Natural killer cell (primary cell): ENCODE results near the gene ZNF692. TPM values are rescaled to one million over a fixed set of nuclear protein-coding genes. Genes with fewer than 3 reads are reported as not detected.
A peak's percentile ranks its signal among the peaks of the same experiment; 100 is the strongest.

Experiments used
- ATAC-seq, 3 donors: fragments of 150-1000 bp in 2 of 3; fragments of 200-7000 bp in 1 of 3; cut with Tn5 transposase; 1 replicate in 1 of 3; 2 replicates in 2 of 3; pipeline ENCODE4 v1.10.0; 2021; ENCODE audit warnings: mild to moderate bottlenecking in 2 of 3, moderate library complexity in 2 of 3
- DNase-seq, 2 donors: peaks; one replicate each; pipeline versions ENCODE4 v3.0.0 to v3.0.0-alpha.2; 2013 to 2021; ENCODE audit warnings: mixed read lengths in 1 of 2
- H3K27ac ChIP-seq: one replicate; pipeline ENCODE4 v1.5.1; 2013; ENCODE audit warnings: mild to moderate bottlenecking, low read length
- H3K27me3 ChIP-seq: one replicate; pipeline ENCODE4 v1.6.1; 2013; ENCODE audit warnings: low read length; ENCODE audit not compliant: control insufficient read depth, insufficient read depth
- H3K36me3 ChIP-seq: one replicate; pipeline ENCODE4 v1.6.1; 2013; ENCODE audit warnings: low read length; ENCODE audit not compliant: control insufficient read depth, insufficient read depth
- H3K4me1 ChIP-seq: one replicate; pipeline ENCODE4 v1.6.1; 2013; ENCODE audit warnings: low read length; ENCODE audit not compliant: control insufficient read depth, insufficient read depth
- H3K4me3 ChIP-seq: one replicate; pipeline ENCODE4 v1.5.1; 2013; ENCODE audit warnings: low read length
- H3K9me3 ChIP-seq: one replicate; pipeline ENCODE4 v1.6.1; 2013; ENCODE audit warnings: low read length; ENCODE audit not compliant: control insufficient read depth, insufficient read depth
- H3K27ac Mint-ChIP-seq, 2 donors: one replicate each; pipeline ENCODE4 v1.8.0; 2022; ENCODE audit warnings: mild to moderate bottlenecking in 2 of 2, mixed read lengths in 2 of 2, moderate library complexity in 1 of 2
- H3K27me3 Mint-ChIP-seq, 2 donors: one replicate each; pipeline ENCODE4 v1.8.0; 2022; ENCODE audit warnings: low read depth in 2 of 2, mixed read lengths in 2 of 2
- H3K36me3 Mint-ChIP-seq: one replicate; pipeline ENCODE4 v1.8.0; 2022; ENCODE audit warnings: mixed read lengths
- H3K4me1 Mint-ChIP-seq, 2 donors: one replicate each; pipeline ENCODE4 v1.8.0; 2022; ENCODE audit warnings: mixed read lengths in 2 of 2
- H3K4me3 Mint-ChIP-seq: one replicate; pipeline ENCODE4 v1.8.0; 2022; ENCODE audit warnings: mild to moderate bottlenecking, moderate library complexity, mixed read lengths
- H3K9me3 Mint-ChIP-seq, 2 donors: one replicate each; pipeline ENCODE4 v1.8.0; 2022; ENCODE audit warnings: mixed read lengths in 2 of 2
- WGBS: methylation state at CpG from one replicate; pipeline ENCODE4 v1.1.7; 2013; ENCODE audit warnings: missing lambda C conversion rate; ENCODE audit not compliant: insufficient coverage; 5-methylcytosine and 5-hydroxymethylcytosine counted together
- intact Hi-C: fragments of 100-400 bp; cut with micrococcal nuclease; formaldehyde crosslinking; loops from one replicate; pipeline ENCODE4 v1.14.2; 2022
- total RNA-seq, 4 donors: library from RNA; stranded (reverse); fragments of 120-200 nt in 1 of 4; gene quantifications; one replicate each; pipeline versions ENCODE4 v1.2.3 to v1.2.4, GENCODE V29; 2013 to 2022
- TF ChIP-seq, protein P1 (sequence below): fragments of 200-600 bp; IDR thresholded peaks from one replicate; pipeline ENCODE4 v1.8.0; 2022; ENCODE audit warnings: antibody characterized with exemption

The ZNF692 gene
- total RNA-seq, 3 donors from 2014 or later (not counting 1 experiment from before 2014, with no cell fraction given) = 50.4 to 58.7 (median 52.3) TPM

DNA sequence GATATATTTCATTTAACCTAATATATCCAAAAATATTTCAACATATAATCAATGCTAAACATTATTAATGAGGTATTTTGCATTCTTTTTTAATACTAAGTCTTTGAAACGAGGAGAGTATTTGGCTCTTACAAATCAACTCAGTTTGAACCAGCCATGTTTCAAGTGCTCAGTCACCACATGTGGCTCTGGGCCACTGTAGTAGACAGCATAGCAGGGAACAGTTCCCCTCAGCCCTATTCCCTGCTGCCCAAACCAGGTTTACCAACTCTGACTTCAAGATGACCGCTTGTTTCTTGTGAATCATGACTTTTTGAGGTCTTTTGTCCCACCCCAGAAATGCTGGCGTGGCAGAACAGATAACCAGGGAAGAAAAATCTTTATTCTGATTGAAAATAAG lies 15.2 kb downstream of the ZNF692 start:
- intact Hi-C loops = no loop called here
- H3K36me3 Mint-ChIP-seq = no peaks in the 10 kb centered on the region
- no peak overlapping the region for H3K27ac Mint-ChIP-seq
- Histone ChIP-seq H3K9me3 (no peaks in the 10 kb centered on the region), H3K4me1 (peaks cover 16% of the 10 kb centered on the region), H3K4me3 (no peak overlapping the region), H3K27ac (no peak overlapping the region), H3K36me3 (peaks cover 38% of the 10 kb centered on the region), H3K27me3 (no peaks in the 10 kb centered on the region)
- H3K9me3 Mint-ChIP-seq = no peaks in the 10 kb centered on the region
- 98% methylated on average over 2 of the region's 3 CpGs for WGBS
- peaks cover 10 to 27% of the 10 kb centered on the region in 2 donors for H3K4me1 Mint-ChIP-seq
- ATAC-seq (no peak), DNase-seq (no peak)
- no peak overlapping the region for H3K4me3 Mint-ChIP-seq
- no peaks in the 10 kb centered on the region for H3K27me3 Mint-ChIP-seq
- TF ChIP-seq, protein P1, sequence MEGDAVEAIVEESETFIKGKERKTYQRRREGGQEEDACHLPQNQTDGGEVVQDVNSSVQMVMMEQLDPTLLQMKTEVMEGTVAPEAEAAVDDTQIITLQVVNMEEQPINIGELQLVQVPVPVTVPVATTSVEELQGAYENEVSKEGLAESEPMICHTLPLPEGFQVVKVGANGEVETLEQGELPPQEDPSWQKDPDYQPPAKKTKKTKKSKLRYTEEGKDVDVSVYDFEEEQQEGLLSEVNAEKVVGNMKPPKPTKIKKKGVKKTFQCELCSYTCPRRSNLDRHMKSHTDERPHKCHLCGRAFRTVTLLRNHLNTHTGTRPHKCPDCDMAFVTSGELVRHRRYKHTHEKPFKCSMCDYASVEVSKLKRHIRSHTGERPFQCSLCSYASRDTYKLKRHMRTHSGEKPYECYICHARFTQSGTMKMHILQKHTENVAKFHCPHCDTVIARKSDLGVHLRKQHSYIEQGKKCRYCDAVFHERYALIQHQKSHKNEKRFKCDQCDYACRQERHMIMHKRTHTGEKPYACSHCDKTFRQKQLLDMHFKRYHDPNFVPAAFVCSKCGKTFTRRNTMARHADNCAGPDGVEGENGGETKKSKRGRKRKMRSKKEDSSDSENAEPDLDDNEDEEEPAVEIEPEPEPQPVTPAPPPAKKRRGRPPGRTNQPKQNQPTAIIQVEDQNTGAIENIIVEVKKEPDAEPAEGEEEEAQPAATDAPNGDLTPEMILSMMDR = no peak

DNA sequence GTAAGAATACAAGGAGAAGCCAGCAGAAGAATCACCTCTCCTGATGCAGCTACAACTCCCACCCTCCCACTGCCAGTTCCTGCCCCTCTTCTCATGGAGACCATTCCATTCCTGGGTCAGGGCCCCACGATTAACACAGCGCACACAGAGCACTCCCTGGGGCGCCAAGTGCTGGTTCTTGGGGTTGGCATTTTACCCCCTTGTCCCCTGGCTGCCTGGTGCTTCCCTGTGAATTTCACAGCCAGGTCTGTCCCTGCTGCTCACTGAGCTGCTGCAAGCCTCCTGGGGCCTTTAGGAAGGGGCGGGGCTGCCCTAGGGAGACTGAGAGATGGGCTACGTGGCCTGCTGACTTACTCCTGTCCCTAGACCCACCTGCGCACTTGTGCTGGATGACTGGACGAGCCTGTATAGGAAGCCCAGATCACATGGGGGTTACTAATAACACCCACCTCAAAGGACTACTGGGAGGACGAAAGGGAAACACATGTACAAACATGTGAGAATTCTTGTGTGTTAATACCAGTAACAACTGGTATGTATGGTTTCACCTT lies 16.0 kb downstream of the ZNF692 start:
- TF ChIP-seq, protein P1 = no peak
- H3K27ac ChIP-seq = no peak overlapping the region

GRCh38 chr1:248841702-248842395 lies 17.0 kb downstream of the ZNF692 start:
- Histone ChIP-seq H3K4me3 (no peak overlapping the region), H3K27me3 (no peaks in the 10 kb centered on the region), H3K9me3 (no peaks in the 10 kb centered on the region), H3K27ac (no peak overlapping the region), H3K4me1 (peaks cover 24% of the 10 kb centered on the region), H3K36me3 (peaks cover 25% of the 10 kb centered on the region)
- 75% methylated on average over 12 of the region's 12 CpGs for WGBS
- Mint-ChIP-seq H3K27me3 (no peaks in the 10 kb centered on the region), H3K27ac (peak overlapping the region; percentile 41), H3K9me3 (no peaks in the 10 kb centered on the region), H3K4me1 (peaks cover 10 to 27% of the 10 kb centered on the region in 2 donors), H3K4me3 (peak overlapping the region; percentile 25), H3K36me3 (no peaks in the 10 kb centered on the region)
- TF ChIP-seq, protein P1 = peak; percentile 56
- intact Hi-C loops = no loop called here
- peak in 1 of 2 donors; percentile 70 for DNase-seq
- no peak for ATAC-seq

More for the DNA sequence above, 16.0 kb downstream of the ZNF692 start:
- WGBS = 87% methylated on average over 7 of the region's 8 CpGs
- no peak for DNase-seq
- intact Hi-C loops = no loop called here
- Mint-ChIP-seq H3K27me3 (no peaks in the 10 kb centered on the region), H3K9me3 (no peaks in the 10 kb centered on the region), H3K36me3 (no peaks in the 10 kb centered on the region), H3K4me1 (peaks cover 10 to 27% of the 10 kb centered on the region in 2 donors), H3K4me3 (no peak overlapping the region), H3K27ac (no peak overlapping the region)
- H3K9me3 ChIP-seq = no peaks in the 10 kb centered on the region
- H3K4me3 ChIP-seq = no peak overlapping the region
- H3K4me1 ChIP-seq = peaks cover 17% of the 10 kb centered on the region
- H3K27me3 ChIP-seq = no peaks in the 10 kb centered on the region
- H3K36me3 ChIP-seq = peaks cover 31% of the 10 kb centered on the region
- no peak for ATAC-seq
